GM06990 (cell line): Measurements from ENCODE around the gene MAP2K2.

ENCODE experiments used
- DNase-seq: peaks from one replicate; pipeline ENCODE4 v3.0.0-alpha.2; 2011; ENCODE audit not compliant: insufficient read length; ENCODE audit errors: extremely low read depth
- H3K27me3 ChIP-seq: replicated peaks from 2 replicates; pipeline ENCODE4 v1.6.0; 2011; ENCODE audit warnings: low read length; ENCODE audit not compliant: control insufficient read depth, insufficient read depth
- H3K36me3 ChIP-seq: 2 replicates; pipeline ENCODE4 v1.5.1; 2011; ENCODE audit warnings: low read length; ENCODE audit not compliant: control insufficient read depth, insufficient read depth
- H3K4me3 ChIP-seq: replicated peaks from 2 replicates; pipeline ENCODE4 v1.5.1; 2011; ENCODE audit warnings: low read depth, mild to moderate bottlenecking, control low read depth, low read length
- TF ChIP-seq, protein P1 (sequence below): IDR thresholded peaks from 2 replicates; pipeline ENCODE4 v1.5.1; 2011; ENCODE audit warnings: low read length, control low read depth, mild to moderate bottlenecking, inconsistent platforms; ENCODE audit not compliant: insufficient read depth, poor library complexity, severe bottlenecking

MAP2K2 gene

DNA sequence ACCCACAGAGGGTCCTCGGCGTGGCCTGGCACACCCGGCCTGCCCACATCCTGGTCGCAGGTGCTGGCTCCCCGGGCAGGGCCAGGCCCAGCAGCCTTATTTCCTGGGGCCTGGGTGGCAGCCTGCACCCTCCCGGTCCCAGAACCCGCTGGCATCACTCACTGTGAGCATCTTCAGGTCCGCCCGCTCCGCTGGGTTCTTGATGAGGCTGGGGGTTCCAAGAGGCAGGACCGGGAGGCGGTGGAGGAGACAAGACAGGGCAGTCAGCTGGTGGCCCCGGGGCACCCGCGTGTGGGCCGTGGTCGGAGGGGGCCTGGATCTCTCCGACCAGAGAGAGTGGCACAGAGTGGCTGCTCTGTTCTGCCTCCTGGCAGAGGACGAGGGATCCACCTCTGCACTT lies 29.6 kb downstream of the MAP2K2 start:
- H3K36me3 ChIP-seq = peaks cover 38% of the 10 kb centered on the region
- DNase-seq = no peak
- TF ChIP-seq, protein P1, sequence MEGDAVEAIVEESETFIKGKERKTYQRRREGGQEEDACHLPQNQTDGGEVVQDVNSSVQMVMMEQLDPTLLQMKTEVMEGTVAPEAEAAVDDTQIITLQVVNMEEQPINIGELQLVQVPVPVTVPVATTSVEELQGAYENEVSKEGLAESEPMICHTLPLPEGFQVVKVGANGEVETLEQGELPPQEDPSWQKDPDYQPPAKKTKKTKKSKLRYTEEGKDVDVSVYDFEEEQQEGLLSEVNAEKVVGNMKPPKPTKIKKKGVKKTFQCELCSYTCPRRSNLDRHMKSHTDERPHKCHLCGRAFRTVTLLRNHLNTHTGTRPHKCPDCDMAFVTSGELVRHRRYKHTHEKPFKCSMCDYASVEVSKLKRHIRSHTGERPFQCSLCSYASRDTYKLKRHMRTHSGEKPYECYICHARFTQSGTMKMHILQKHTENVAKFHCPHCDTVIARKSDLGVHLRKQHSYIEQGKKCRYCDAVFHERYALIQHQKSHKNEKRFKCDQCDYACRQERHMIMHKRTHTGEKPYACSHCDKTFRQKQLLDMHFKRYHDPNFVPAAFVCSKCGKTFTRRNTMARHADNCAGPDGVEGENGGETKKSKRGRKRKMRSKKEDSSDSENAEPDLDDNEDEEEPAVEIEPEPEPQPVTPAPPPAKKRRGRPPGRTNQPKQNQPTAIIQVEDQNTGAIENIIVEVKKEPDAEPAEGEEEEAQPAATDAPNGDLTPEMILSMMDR = no peak

DNA sequence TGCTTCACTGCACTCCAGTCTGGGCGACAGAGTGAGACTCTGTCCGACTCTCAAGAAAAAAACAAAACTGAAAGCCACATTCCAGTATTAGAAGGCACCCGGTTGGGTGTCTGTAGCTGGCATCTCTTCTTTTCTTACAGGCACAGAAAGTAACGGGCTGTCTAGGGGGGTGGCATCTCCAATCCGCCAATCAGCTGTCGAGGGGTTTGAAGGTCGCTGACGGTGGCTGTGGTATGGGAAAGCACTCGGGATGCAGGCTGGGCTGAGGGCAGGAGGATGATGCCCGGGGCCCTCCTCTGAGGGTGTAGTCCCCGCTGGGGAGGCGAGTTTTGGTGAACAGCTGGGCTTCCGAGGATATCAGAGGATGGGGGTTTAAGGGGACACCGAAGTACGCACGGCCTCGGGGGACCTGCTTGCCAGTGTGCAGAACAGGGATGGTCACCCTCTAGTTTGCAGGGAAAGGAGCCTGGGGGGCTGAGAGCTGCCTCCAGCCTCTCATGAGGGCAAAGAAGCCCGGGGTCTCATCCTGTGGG lies 30.2 kb downstream of the MAP2K2 start:
- Histone ChIP-seq H3K4me3 (no peak overlapping the region), H3K36me3 (peaks cover 34% of the 10 kb centered on the region), H3K27me3 (no peaks in the 10 kb centered on the region)
- TF ChIP-seq, protein P1 = no peak
- DNase-seq = no peak

More for the DNA sequence above, 29.6 kb downstream of the MAP2K2 start:
- no peaks in the 10 kb centered on the region for H3K27me3 ChIP-seq
- no peak overlapping the region for H3K4me3 ChIP-seq

DNA sequence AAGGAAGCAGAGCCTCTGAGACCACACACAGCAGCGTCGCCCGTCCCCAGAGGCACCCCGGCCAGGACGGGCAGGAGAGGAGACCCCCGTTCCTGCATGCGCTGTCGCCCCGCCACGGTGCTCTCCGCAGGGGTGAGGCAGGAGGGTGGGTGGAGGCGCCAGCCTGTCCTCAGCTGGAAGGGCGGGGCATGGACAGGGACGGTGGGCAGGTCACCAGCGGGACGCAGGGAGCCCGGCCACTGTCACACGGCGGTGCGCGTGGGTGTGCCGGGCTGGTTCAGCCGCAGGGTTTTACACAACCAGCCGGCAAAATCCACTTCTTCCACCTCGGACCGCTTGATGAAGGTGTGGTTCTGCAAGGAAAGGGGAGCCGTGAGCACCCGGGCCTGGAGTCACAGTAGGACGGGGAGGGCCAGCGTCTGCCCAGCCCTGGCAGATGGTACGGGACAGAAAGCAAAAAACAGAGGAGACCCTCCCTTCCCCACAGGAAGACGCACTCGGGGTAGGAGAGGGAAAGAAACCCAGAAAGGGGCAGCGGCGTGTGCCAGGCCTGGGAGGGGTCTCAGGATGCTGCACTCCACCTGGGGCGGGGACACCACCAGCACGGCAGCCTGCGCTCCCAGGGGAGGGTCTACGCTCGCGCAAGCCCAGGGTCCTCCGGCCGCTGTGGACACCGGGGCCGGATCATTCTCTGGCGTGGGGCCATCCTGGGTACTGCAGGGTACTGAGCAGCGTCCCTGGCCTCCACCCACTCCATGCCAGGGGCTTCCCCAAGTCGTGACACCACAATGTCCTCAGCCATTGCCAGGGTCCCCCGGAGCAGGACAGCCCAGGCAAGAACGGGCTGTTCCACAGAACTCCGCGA lies 33.3 kb downstream of the MAP2K2 start:
- Histone ChIP-seq H3K27me3 (no peaks in the 10 kb centered on the region), H3K36me3 (peaks cover 23% of the 10 kb centered on the region), H3K4me3 (no peak overlapping the region)
- DNase-seq = no peak
- TF ChIP-seq, protein P1 = no peak

DNA sequence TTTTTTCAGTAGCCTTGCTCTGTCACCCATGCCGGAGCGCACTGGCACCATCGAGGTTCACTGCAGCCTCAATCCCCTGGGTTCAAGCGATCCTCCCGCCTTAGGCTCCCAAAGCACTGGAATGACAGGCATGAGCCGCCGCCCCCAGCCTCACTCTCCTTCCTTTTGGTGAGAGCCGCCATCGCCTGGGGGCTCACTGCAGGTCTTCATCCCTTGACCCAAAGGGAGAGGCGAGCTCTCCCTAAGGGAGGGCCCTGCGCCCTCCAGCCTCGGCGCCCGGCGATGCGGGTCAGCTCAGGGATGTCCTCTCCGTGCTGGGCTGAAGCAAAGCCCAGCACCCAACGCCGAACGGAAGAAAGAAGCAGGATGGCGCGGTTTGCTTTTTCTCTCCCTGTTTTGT lies 34.0 kb downstream of the MAP2K2 start:
- TF ChIP-seq, protein P1 = no peak
- H3K27me3 ChIP-seq = no peaks in the 10 kb centered on the region
- no peak overlapping the region for H3K4me3 ChIP-seq
- DNase-seq = no peak
- H3K36me3 ChIP-seq = peaks cover 18% of the 10 kb centered on the region

DNA sequence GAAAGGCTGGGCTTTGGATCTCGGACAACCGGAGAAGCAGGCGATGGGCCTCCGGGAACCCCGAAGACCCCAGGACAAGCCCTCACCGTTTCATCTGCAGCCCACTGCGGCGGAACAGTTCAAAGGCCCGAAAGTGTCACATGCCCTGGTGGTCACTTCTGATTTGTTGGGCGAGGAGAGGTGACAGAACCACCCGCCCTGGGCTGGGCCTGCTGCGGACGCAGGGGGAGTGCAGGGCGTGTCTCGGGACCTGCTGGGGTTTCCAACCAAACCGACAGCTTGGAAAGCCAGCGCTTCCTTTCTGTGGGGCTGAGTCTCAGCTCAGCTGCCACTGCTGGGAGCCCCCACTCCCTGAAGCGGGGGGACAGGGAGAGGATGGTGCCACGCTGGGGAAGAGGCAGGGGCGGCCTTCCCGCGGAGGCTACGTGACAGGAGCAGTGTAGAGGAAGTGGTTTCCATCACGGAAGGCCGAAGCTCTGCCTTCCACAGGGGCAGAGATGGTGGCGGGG lies 34.5 kb downstream of the MAP2K2 start:
- Histone ChIP-seq H3K27me3 (no peaks in the 10 kb centered on the region), H3K36me3 (peaks cover 17% of the 10 kb centered on the region), H3K4me3 (no peak overlapping the region)
- TF ChIP-seq, protein P1 = no peak
- no peak for DNase-seq
